Thyroid gland (tissue), 4 donors: Measurements from ENCODE around the gene NEK6.

ENCODE experiments used
- POLR2A ChIP-seq, 2 donors: fragments of 450-650 bp; IDR thresholded peaks; one replicate each; pipeline ENCODE4 v1.6.1; 2017; ENCODE audit warnings: antibody characterized with exemption in 2 of 2, mild to moderate bottlenecking in 2 of 2, moderate library complexity in 1 of 2
- TF ChIP-seq, protein P1 (sequence below), 6 experiments: fragments of 200-600 bp in 3 of 6; fragments of 450-650 bp in 3 of 6; sonication (generic) in 3 of 6; IDR thresholded peaks; one replicate each; pipeline ENCODE4 v1.5.1; 2016 to 2019; ENCODE audit warnings: antibody characterized with exemption in 6 of 6, mild to moderate bottlenecking in 2 of 6, inconsistent platforms in 1 of 6, moderate library complexity in 1 of 6

DNA sequence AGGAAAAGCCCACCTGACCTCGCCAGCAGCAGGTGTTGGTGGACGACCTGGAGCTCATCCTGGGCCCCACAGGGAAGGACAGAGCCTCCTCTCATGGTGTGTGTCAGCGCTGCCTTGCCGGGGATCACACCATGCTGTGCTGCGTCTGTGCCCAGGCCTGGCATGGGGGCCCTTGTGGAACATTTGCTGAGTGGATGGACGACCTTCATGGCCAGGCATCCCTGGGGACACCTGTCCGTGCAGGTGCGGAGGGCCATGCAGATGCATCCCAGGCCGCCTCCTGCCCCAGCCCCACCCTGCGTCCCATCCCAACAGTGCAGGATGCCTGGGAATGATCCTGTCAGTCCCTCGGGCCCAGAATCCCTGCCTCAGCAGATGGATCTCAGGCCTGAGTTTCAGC lies 73.8 kb downstream of the NEK6 start:
- TF ChIP-seq, protein P1, sequence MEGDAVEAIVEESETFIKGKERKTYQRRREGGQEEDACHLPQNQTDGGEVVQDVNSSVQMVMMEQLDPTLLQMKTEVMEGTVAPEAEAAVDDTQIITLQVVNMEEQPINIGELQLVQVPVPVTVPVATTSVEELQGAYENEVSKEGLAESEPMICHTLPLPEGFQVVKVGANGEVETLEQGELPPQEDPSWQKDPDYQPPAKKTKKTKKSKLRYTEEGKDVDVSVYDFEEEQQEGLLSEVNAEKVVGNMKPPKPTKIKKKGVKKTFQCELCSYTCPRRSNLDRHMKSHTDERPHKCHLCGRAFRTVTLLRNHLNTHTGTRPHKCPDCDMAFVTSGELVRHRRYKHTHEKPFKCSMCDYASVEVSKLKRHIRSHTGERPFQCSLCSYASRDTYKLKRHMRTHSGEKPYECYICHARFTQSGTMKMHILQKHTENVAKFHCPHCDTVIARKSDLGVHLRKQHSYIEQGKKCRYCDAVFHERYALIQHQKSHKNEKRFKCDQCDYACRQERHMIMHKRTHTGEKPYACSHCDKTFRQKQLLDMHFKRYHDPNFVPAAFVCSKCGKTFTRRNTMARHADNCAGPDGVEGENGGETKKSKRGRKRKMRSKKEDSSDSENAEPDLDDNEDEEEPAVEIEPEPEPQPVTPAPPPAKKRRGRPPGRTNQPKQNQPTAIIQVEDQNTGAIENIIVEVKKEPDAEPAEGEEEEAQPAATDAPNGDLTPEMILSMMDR (IDR thresholded peaks at IDR 0.05): no peak
- no peak for TF ChIP-seq POLR2A (IDR thresholded peaks at IDR 0.05)
